Panc1 (cell line): ENCODE data around the gene IFIT3.

Source experiments
- CTCF ChIP-seq: fragments of 450-650 bp; IDR thresholded peaks from 2 replicates; pipeline ENCODE4 v1.5.1; 2017; ENCODE audit warnings: mild to moderate bottlenecking
- POLR2AphosphoS5 ChIP-seq: IDR thresholded peaks from 2 replicates; pipeline ENCODE4 v1.6.1; 2012; ENCODE audit warnings: mild to moderate bottlenecking, low read depth, low read length, moderate library complexity
- SIN3A ChIP-seq: IDR thresholded peaks from 2 replicates; pipeline ENCODE4 v1.6.1; 2012; ENCODE audit warnings: low read depth, mild to moderate bottlenecking, low read length, moderate library complexity, borderline replicate concordance; ENCODE audit not compliant: insufficient read depth
- TCF7L2 ChIP-seq: IDR thresholded peaks from 2 replicates; pipeline ENCODE4 v1.6.1; 2011; ENCODE audit warnings: mild to moderate bottlenecking, low read depth, low read length, inconsistent platforms
- TF ChIP-seq, protein P1 (sequence below), 2 experiments: IDR thresholded peaks; 2 replicates each; pipeline ENCODE4 v1.6.1; 2011 to 2012; ENCODE audit warnings: low read depth in 2 of 2, control low read depth in 1 of 2, low read length in 1 of 2, mild to moderate bottlenecking in 1 of 2, moderate library complexity in 1 of 2; ENCODE audit not compliant: insufficient read depth in 1 of 2

DNA sequence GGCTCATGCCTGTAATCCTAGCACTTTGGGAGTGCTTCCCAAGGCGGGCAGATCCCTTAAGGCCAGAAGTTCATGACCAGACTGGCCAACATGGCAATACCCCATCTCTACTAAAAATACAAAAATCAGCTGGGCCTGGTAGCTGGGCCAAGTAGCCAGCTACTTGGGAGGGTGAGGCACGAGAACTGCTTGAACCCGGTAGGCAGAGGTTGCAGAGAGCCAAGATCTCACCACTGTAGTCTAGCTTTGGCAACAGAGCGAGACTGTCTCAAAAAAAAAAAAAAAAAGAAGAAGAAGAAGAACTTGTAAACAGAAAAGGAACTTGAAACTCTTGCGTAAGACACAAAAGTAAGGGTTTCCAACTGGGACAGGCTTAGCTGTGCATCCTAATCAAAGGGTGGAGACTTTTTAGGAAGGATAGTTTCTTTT is 31.6 kb upstream of the IFIT3 start:
- TF ChIP-seq CTCF (no peak), POLR2AphosphoS5 (no peak), SIN3A (no peak), TCF7L2 (no peak)
- TF ChIP-seq, protein P1, sequence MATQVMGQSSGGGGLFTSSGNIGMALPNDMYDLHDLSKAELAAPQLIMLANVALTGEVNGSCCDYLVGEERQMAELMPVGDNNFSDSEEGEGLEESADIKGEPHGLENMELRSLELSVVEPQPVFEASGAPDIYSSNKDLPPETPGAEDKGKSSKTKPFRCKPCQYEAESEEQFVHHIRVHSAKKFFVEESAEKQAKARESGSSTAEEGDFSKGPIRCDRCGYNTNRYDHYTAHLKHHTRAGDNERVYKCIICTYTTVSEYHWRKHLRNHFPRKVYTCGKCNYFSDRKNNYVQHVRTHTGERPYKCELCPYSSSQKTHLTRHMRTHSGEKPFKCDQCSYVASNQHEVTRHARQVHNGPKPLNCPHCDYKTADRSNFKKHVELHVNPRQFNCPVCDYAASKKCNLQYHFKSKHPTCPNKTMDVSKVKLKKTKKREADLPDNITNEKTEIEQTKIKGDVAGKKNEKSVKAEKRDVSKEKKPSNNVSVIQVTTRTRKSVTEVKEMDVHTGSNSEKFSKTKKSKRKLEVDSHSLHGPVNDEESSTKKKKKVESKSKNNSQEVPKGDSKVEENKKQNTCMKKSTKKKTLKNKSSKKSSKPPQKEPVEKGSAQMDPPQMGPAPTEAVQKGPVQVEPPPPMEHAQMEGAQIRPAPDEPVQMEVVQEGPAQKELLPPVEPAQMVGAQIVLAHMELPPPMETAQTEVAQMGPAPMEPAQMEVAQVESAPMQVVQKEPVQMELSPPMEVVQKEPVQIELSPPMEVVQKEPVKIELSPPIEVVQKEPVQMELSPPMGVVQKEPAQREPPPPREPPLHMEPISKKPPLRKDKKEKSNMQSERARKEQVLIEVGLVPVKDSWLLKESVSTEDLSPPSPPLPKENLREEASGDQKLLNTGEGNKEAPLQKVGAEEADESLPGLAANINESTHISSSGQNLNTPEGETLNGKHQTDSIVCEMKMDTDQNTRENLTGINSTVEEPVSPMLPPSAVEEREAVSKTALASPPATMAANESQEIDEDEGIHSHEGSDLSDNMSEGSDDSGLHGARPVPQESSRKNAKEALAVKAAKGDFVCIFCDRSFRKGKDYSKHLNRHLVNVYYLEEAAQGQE (IDR thresholded peaks at IDR 0.05; ENCODE audit: insufficient read depth in 1 of 2, low read depth in 2 of 2, low read length in 1 of 2): no peak
